HL-60/S4 (cell line): Measurements from ENCODE around the gene ZNF48.

Experiments
- in situ Hi-C: fragments of 300-500 bp; cut with MboI; formaldehyde crosslinking; loops from 2 replicates; pipeline ENCODE4 v1.14.3; 2022; ENCODE audit warnings: low sequenced_read_pairs

The ZNF48 gene

GRCh38 chr16:30430428-30430970, 35.3 kb downstream of the ZNF48 start:
- in situ Hi-C loops, result loop anchor here (10.0 kb wide), 1 partner anchor 174 kb away; no protein-coding TSS in a partner anchor

- in situ Hi-C loops, result loop anchor here (10.0 kb wide), 1 partner anchor 170 kb away; no protein-coding TSS in a partner anchor
These were observed 39.6 kb downstream of the ZNF48 start for GRCh38 chr16:30434852-30435251.

- in situ Hi-C loops, result loop anchor here (10.0 kb wide), 1 partner anchor 167 kb away; no protein-coding TSS in a partner anchor
These were observed 42.4 kb downstream of the ZNF48 start for GRCh38 chr16:30437511-30438046.

- in situ Hi-C loops, result loop anchor here (10.0 kb wide), 1 partner anchor 166 kb away; no protein-coding TSS in a partner anchor
These were observed 43.6 kb downstream of the ZNF48 start for GRCh38 chr16:30438835-30439234.

GRCh38 chr16:30439720-30440348, 44.6 kb downstream of the ZNF48 start:
- in situ Hi-C loops, result loop anchor here (10.0 kb wide), 1 partner anchor 165 kb away; no protein-coding TSS in a partner anchor

GRCh38 chr16:30443631-30444030, 48.4 kb downstream of the ZNF48 start:
- in situ Hi-C loops, result no loop called here

- in situ Hi-C loops, result no loop called here
These were observed 49.3 kb downstream of the ZNF48 start for GRCh38 chr16:30444231-30445148.

GRCh38 chr16:30445149-30445407, 49.9 kb downstream of the ZNF48 start:
- in situ Hi-C loops, result no loop called here

GRCh38 chr16:30445408-30446202, 50.4 kb downstream of the ZNF48 start, which contains the start of gene SEPHS2:
Gene SEPHS2 (minus strand): TSS chr16:30445874. CDS start chr16:30445727, 147 bp downstream.
- in situ Hi-C loops, result no loop called here

- in situ Hi-C loops, result no loop called here
These were observed 51.0 kb downstream of the ZNF48 start for GRCh38 chr16:30446203-30446595.

GRCh38 chr16:30447512-30448226, 52.4 kb downstream of the ZNF48 start:
- in situ Hi-C loops, result no loop called here

- in situ Hi-C loops, result no loop called here
These were observed 53.9 kb downstream of the ZNF48 start for GRCh38 chr16:30449116-30449435.
